GM18870 (cell line): ENCODE measurements around the gene DCLK1.
"Not testable (repeated sequence)": the region's sequence is repeated elsewhere in the genome, so short reads cannot be mapped to it uniquely, and the experiment has no call there.

Source experiments
- ATAC-seq: cut with Tn5 transposase; IDR thresholded peaks from one replicate; pipeline ENCODE4 v1.9.1; 2021; ENCODE audit warnings: moderate library complexity; ENCODE audit not compliant: unreplicated experiment

DCLK1 gene

GRCh38 chr13:36088463-36088862 is 42.7 kb downstream of the DCLK1 start:
- ATAC-seq = no peak

- ATAC-seq = no peak
Observed at GRCh38 chr13:36088001-36088400, 43.2 kb downstream of the DCLK1 start.

DNA sequence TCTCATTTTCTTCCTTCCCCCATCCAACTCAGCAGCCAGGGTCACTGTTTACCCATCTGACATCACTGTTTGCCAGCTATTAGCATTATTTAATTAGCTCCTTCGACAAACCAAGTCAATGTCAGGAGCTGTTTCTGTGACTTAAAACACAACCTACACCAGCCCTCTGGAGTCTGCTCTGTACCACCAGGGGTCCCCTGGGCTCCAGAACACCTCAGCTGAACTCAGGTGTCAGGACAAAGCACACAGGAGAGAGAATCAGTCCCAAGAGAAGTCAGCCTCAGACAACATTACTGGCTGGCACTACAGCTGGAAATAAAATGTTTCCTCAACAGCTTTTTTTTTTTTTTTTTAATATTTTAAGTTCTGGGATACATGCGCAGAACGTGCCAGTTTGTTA is 45.1 kb downstream of the DCLK1 start:
- no peak for ATAC-seq

DNA sequence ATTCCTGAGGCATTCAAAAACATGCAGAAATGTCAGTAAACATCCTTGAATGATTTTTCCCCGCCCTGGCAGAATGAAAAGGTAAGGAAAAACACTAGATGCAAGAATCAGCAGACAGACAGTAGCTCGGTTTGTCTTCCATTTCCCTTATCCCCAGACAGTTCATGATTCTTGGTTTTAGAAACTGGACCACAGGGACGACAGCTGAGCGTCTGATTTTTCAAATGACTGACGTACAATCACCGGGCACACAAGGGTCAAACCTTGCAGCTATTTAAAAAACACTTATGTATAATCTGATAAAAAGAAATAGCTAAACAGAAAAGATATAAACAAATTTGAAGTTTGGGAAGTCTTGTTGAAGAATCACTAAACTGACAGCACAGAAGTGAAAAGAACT is 47.1 kb downstream of the DCLK1 start:
- no peak for ATAC-seq

DNA sequence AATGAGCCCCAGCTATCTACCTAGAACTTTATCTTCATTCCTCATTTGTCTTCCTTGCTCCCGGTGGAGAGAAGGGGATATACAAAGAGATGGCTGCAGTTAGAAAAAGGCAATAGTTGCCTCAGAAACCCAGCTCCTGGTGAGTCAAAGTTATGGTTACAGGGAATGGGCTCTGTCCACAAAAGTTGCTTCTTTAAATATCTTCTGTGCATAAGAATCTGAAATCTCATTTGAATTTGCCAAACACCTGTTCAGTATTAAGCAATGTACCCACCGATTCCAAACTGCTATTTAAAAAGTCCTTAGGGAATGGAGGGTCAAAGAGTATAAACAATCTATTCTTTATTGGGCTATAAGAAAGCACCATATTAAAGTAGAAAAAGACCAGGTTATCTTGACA is 48.4 kb downstream of the DCLK1 start:
- no peak for ATAC-seq

GRCh38 chr13:36082396-36082795 is 48.8 kb downstream of the DCLK1 start:
- ATAC-seq = no peak

- no peak for ATAC-seq
Observed at GRCh38 chr13:36076211-36076610, 55.0 kb downstream of the DCLK1 start.

DNA sequence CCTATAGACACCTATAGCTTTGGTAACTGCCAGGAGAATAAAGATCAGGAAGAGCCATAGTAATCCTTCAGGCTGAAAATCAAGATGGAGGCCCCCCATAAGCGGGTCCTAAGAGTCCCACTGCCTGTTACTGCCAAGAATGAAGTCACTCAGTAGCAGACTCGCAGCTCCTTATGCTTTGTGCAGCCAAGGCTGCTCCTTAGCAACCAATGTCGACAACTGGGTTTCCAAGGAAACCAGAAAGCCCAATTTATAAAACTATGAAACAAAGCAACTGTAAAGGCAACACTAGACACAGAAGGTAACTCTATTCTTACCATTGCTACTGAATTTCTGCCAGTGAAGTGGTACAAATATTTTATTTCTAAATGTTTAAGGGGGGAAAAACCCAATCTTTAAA is 56.5 kb downstream of the DCLK1 start:
- ATAC-seq = no peak

DNA sequence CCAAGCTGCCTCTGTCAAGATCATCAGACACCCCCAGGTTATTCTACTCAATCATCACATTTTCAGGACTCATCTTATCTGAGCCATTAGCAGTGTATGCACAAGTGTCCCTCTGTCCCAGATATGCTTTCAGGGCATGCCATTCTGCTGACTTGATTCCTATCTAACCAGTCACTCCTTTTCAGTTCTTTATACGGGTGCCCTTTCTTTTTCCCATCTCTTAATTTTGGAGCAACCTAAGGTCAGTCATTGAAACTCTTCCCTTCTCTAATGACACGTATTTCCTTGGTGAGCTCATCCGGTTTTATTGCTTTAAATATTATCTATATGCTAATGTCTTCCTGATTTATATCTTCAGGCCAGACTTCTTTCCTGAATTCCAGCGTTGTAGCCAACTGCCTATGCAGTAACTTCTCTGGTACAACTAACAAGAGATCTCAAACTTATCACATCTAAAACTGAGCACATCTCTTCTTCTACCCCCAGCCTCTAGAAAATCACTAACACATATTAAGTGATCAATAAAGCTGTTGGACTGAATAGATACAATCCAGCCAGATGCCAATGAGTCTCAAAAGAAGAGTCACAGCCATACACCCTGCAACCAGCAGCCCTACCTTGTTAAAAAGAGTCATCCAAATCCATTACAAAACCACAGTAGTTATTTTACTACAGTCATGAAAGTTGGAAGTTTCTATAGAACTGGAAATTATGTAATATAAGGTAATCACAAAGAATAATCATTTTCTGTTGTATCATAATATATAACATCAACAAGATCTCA is 58.8 kb downstream of the DCLK1 start:
- ATAC-seq = no peak

GRCh38 chr13:36070504-36071192 is 60.5 kb downstream of the DCLK1 start:
- ATAC-seq = not testable (repeated sequence)

DNA sequence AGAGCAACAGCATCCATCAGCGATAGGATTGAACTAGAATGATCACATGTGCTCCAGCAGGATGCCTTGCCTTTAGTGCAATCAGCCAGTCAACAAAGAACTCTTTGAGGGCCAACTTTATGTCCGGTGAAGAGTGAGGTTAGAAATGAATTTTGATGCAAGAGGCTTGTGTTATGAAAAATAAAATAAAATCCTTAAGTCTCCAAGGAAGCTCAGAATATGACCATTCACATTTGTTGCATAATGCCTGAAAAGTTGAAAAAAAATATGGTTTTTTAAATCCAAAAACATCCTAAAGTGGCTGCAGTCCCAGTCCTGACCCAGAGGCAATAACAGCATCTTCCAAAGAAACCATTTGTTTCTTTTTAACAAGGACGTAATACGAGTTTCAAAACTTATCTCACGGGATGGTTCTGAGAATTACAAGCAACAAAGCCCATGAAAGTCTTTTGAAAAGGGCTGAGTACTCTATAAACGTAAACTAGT is 61.3 kb downstream of the DCLK1 start:
- ATAC-seq = no peak

DNA sequence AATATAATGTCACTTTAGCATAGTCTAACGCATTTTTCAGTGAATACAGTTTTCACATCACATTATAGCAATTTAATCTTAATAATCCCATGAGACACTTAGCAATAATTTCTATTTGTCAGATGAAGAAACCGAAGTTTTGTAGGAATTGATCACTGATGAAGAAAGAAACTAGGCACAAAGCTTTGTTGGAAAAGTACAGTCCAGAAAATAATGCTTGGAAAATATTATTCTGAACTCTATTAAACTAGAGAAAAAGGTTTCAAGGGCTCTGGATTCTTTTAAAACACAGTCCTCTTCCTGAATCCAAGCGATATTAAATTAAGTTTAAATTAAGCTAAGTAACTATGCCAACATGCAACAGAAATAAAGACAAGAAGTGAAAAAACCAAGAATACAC is 62.2 kb downstream of the DCLK1 start:
- ATAC-seq = no peak

- no peak for ATAC-seq
Observed at GRCh38 chr13:36068566-36068965, 62.6 kb downstream of the DCLK1 start.

DNA sequence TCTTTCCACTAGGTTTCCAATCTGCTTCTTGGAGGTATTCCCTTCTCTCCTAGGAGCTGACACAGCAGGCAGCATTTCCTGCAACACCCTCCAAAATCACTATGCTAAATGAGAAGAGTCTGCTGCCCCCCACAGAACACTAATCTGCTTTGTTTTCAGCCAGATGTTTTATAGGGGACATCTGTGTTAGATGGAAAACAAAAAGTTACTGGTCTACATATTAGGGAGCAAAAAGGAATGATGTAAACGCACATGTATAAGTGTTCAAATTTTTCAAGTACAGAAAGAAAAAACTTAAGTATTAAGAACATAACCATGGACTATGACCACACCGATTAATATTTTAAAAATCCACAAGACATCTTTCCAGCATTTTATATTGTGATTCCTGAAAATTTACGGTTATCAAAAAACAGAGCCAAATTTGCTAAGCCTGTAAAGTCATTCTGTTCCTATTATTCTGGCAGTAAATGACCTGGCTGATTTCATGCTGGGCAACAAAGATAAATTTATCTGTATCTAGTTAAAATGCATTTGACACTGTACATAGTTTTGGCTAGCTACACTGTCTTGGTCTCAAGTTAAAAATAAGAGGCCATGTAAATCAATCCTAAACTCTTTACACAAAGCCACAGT is 63.3 kb downstream of the DCLK1 start:
- no peak for ATAC-seq

DNA sequence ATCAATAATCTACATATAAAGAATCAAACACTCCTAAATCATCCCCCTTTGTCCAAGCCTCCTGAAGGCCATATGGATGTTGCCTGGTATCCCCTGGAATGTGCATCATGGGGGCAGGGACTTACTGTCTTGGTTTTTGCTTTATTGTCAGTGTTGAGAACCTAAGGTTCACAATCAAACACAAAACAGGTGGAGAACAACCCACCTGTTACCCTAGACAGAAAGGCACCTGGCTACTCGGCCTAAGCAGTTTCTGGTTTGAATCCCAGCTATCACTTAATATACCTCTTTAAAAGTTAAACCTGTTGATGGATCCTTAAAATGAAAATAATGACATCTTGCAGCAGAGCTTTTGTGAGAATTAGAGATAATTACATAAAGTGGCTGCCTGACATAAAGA is 68.9 kb downstream of the DCLK1 start:
- no peak for ATAC-seq

- no peak for ATAC-seq
Observed at GRCh38 chr13:36061621-36062020, 69.6 kb downstream of the DCLK1 start.

DNA sequence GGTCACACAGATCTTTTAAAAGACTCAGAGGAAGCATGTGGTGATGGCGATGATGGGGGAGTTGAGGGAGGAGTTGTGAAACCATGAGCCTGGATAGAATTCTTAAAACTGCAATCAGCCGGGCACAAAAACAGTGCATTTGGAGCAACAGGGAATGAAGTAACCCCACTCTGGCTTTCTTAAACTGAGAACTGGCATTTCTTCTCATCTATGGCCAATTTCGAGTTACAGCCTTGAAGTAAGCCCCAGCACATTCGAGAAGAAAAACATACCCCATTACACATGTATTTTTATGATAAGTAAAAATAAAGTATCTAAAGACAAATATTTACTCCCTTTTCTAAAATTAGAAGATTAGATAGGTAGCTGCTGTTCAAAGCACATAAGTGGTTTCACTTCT is 70.1 kb downstream of the DCLK1 start:
- ATAC-seq = no peak

DNA sequence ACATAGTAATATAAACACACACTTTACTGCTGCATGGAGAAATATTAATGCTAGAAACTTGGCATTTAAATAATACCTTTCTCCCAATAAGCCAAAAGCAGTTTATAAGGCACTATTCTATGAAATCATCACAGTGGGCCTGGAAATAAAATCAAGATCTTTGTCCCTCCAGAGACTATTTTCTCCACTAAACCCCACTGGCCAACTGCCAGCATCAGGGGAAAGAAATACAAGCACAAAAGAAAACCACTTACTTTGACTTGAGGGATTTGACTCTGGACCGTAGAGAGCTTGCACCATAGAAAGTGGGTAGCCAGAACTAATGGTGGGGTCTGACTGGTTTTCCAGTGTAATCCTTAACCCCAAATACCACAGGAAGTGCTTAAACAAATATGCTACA is 71.9 kb downstream of the DCLK1 start:
- ATAC-seq = no peak

GRCh38 chr13:36058116-36058515 is 73.1 kb downstream of the DCLK1 start:
- no peak for ATAC-seq

DNA sequence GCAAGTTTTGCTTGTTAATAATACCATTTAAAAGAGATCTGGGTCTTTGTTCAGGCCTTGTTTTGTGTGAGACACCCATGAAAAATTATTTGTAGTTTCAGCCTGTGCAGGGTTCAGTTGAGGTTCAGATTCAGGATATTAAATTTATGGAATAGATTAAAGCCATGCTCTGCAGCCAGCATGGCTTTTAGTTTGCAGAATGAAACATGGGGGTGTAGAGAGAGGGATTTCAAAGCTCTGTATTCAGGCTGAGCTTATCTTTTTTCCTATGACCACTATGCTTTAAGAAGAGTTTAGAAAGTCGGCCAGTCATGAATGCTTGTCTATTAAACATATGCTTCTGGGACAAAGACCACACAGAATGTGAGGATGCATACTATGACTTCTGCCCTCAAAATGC is 73.6 kb downstream of the DCLK1 start:
- ATAC-seq = no peak

GRCh38 chr13:36057041-36057440 is 74.1 kb downstream of the DCLK1 start:
- no peak for ATAC-seq

GRCh38 chr13:36055366-36055765 is 75.8 kb downstream of the DCLK1 start:
- ATAC-seq = no peak
